Ovary (tissue), 9 donors: Measurements from ENCODE around the gene C10orf53. TPM values are rescaled to one million over a fixed set of nuclear protein-coding genes. Genes with fewer than 3 reads are reported as not detected.

ENCODE experiments used
- DNase-seq, 5 donors: peaks; one replicate each; pipeline ENCODE4 v3.0.0-alpha.2; 2019 to 2020
- H3K27ac ChIP-seq, 2 donors: fragments of 200-600 bp; one replicate each; pipeline versions ENCODE4 v1.5.1 to v1.8.0; 2019 to 2022
- H3K27me3 ChIP-seq: fragments of 200-600 bp; one replicate; pipeline ENCODE4 v1.8.0; 2022
- H3K36me3 ChIP-seq: fragments of 200-600 bp; sonication (generic); one replicate; pipeline ENCODE4 v1.5.1; 2019
- H3K4me1 ChIP-seq: one replicate; pipeline ENCODE4 v1.8.1; 2013; ENCODE audit warnings: mild to moderate bottlenecking, moderate library complexity; ENCODE audit not compliant: insufficient read depth
- H3K4me3 ChIP-seq: fragments of 200-600 bp; sonication (generic); one replicate; pipeline ENCODE4 v1.5.1; 2017
- H3K9me3 ChIP-seq, 2 donors: fragments of 200-600 bp in 1 of 2; sonication (generic) in 1 of 2; one replicate each; pipeline versions ENCODE4 v1.5.1 to v1.8.1; 2013 to 2019; ENCODE audit warnings: mild to moderate bottlenecking in 1 of 2, moderate library complexity in 1 of 2
- CTCF ChIP-seq, 3 donors: fragments of 450-650 bp in 2 of 3; fragments of 200-600 bp in 1 of 3; IDR thresholded peaks; one replicate each; pipeline versions ENCODE4 v1.5.1 to v1.8.0; 2016 to 2022; ENCODE audit warnings: antibody characterized with exemption in 3 of 3, mild to moderate bottlenecking in 1 of 3
- EP300 ChIP-seq: sonication (generic); formaldehyde crosslinking; IDR thresholded peaks from one replicate; pipeline ENCODE4 v1.6.1; 2017; ENCODE audit warnings: antibody characterized with exemption
- POLR2A ChIP-seq: fragments of 450-650 bp; IDR thresholded peaks from one replicate; pipeline ENCODE4 v1.6.1; 2017; ENCODE audit warnings: antibody characterized with exemption, mild to moderate bottlenecking, moderate library complexity
- WGBS, 3 donors: extraction: QIAGEN DNeasy Blood & Tissue Kit in 1 of 3; methylation state at CpG; one replicate each; pipeline versions ENCODE4 v1.1.5 to v1.1.7; 2013 to 2017; 5-methylcytosine and 5-hydroxymethylcytosine counted together
- intact Hi-C, 4 donors: fragments of 100-400 bp; cut with DNase I; formaldehyde crosslinking; loops; one replicate each; pipeline versions ENCODE4 v1.11.0 to v1.15.1; 2022 to 2023
- polyA plus RNA-seq, 2 donors: library from polyadenylated mRNA; stranded (reverse); fragments of 200-250 nt in 1 of 2; fragments of 350-450 nt in 1 of 2; fragmentation: Illumina TruSeq in 1 of 2; extraction: RNeasy Lipid Tissue Mini Kit (QIAGEN cat#74804) in 1 of 2; gene quantifications; one replicate each; pipeline ENCODE4 v1.2.3, GENCODE V29; 2013 to 2014
- total RNA-seq, 7 donors: library from RNA; depleted of rRNA in 2 of 7; stranded (reverse); fragments of >200 nt in 2 of 7; fragmentation: NEBNext Ultra II Directional in 3 of 7; extraction: Animal tissue kit (Norgen Biotek cat#: 25700) in 3 of 7; gene quantifications; one replicate each; pipeline versions ENCODE4 v1.1.0 to v1.2.4, GENCODE V29; 2016 to 2023
- donor health status: DM: no; HTN: no; CAD: no; lungs with moderate emphysema.
- donor health status: DM: no; HTN: no; CAD: no.
- donor health status: Bipolar disorder and iron deficiency.
- donor health status: DM: yes; HTN: yes; CAD: no.
- donor health status: DM: no; HTN: no; CAD: no.
- donor health status: DM: yes; HTN: yes; CAD: no.

The C10orf53 gene
- total and polyA plus RNA-seq, 9 donors = not detected

GRCh38 chr10:49696311-49696710, 16.9 kb downstream of the C10orf53 start:
- no peak for TF ChIP-seq EP300
- TF ChIP-seq CTCF (IDR thresholded peaks at IDR 0.05) = no peak
- no peak for TF ChIP-seq POLR2A
- H3K4me3 ChIP-seq = no peak overlapping the region
- no peaks in the 10 kb centered on the region for H3K27me3 ChIP-seq
- 69 to 72% (median 72%) methylated on average over 7 of the region's 7 CpGs for WGBS, 3 donors
- DNase-seq = no peak
- intact Hi-C loops = no loop called here
- H3K4me1 ChIP-seq = no peaks in the 10 kb centered on the region
- no peaks in the 10 kb centered on the region for H3K9me3 ChIP-seq
- no peaks in the 10 kb centered on the region for H3K36me3 ChIP-seq
- H3K27ac ChIP-seq = no peak overlapping the region

- WGBS, 3 donors = 65 to 72% (median 71%) methylated on average over 9 of the region's 9 CpGs
- intact Hi-C loops = no loop called here
- no peaks in the 10 kb centered on the region for H3K9me3 ChIP-seq
These were observed 19.2 kb downstream of the C10orf53 start for GRCh38 chr10:49698679-49699078.

GRCh38 chr10:49700211-49700610, 20.8 kb downstream of the C10orf53 start:
- Histone ChIP-seq H3K4me3 (no peak overlapping the region), H3K4me1 (no peaks in the 10 kb centered on the region), H3K27me3 (no peaks in the 10 kb centered on the region), H3K9me3 (no peaks in the 10 kb centered on the region), H3K36me3 (no peaks in the 10 kb centered on the region), H3K27ac (no peak overlapping the region)
- WGBS, 3 donors = 71 to 95% (median 87%) methylated on average over 3 of the region's 3 CpGs
- intact Hi-C loops = no loop called here
- TF ChIP-seq EP300 = no peak
- no peak for TF ChIP-seq CTCF (IDR thresholded peaks at IDR 0.05)
- TF ChIP-seq POLR2A = no peak
- no peak for DNase-seq

More at GRCh38 chr10:49698679-49699078, 19.2 kb downstream of the C10orf53 start:
- TF ChIP-seq POLR2A (no peak), EP300 (no peak), CTCF (IDR thresholded peaks at IDR 0.05) (no peak)
- Histone ChIP-seq H3K27me3 (no peaks in the 10 kb centered on the region), H3K27ac (no peak overlapping the region), H3K4me1 (no peaks in the 10 kb centered on the region), H3K36me3 (no peaks in the 10 kb centered on the region), H3K4me3 (no peak overlapping the region)
- no peak for DNase-seq

GRCh38 chr10:49700997-49701396, 21.5 kb downstream of the C10orf53 start:
- Histone ChIP-seq H3K27ac (no peak overlapping the region), H3K27me3 (no peaks in the 10 kb centered on the region), H3K36me3 (no peaks in the 10 kb centered on the region), H3K4me1 (no peaks in the 10 kb centered on the region), H3K9me3 (no peaks in the 10 kb centered on the region), H3K4me3 (no peak overlapping the region)
- TF ChIP-seq POLR2A = no peak
- TF ChIP-seq EP300 = no peak
- no peak for TF ChIP-seq CTCF (IDR thresholded peaks at IDR 0.05)
- WGBS, 3 donors = 1 to 3% (median 3%) methylated on average over 3 of the region's 3 CpGs
- intact Hi-C loops = no loop called here
- no peak for DNase-seq

GRCh38 chr10:49707585-49707984, 28.1 kb downstream of the C10orf53 start:
- intact Hi-C loops = no loop called here
- TF ChIP-seq EP300 (no peak), CTCF (IDR thresholded peaks at IDR 0.05) (no peak)
- Histone ChIP-seq H3K9me3 (no peaks in the 10 kb centered on the region), H3K4me3 (no peak overlapping the region), H3K4me1 (no peaks in the 10 kb centered on the region), H3K27me3 (no peaks in the 10 kb centered on the region), H3K27ac (no peak overlapping the region), H3K36me3 (no peaks in the 10 kb centered on the region)
- WGBS, 3 donors = 75 to 78% (median 77%) methylated on average over 3 of the region's 3 CpGs
- DNase-seq = no peak
